ENCODE measurements around the gene TFE3.

The TFE3 gene

DNA sequence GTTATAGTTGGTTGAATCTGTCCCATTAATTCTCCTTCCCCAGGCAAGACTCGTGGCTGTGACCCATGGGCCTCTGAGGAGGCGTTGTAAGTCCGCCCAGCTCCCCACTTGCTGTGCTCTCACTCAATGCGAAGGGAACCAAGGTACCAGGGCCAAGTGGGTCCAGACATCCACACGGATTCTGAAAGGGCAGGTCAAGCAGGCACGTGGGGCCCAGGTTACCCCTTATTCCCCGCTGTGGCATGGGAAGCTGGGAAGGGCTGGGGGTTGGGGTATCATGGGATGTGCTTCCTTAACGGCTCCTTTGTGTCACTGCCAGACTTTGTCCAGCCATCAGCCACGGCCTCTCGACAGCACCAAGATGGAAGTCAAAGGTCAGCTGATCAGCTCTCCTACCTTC lies 18.8 kb upstream of the TFE3 start:
- Histone ChIP-seq H2BK15ac (ENCODE audit: low read depth, poor library complexity, severe bottlenecking) (no peak overlapping the region), H3K27me3 (ENCODE audit: control insufficient read depth in 1 of 2, insufficient read depth in 1 of 2, low read length in 2 of 2) (peaks cover 0 to 8% of the 10 kb centered on the region in 2 experiments), H2BK5ac (ENCODE audit: low read depth, low read length, poor library complexity, severe bottlenecking) (no peak overlapping the region), H3K36me3 (ENCODE audit: control insufficient read depth in 1 of 2, insufficient read depth in 2 of 2, low read depth in 1 of 2, low read length in 2 of 2) (peaks cover 7 to 43% of the 10 kb centered on the region in 2 experiments), H3K23ac (ENCODE audit: low read length in 2 of 2) (no peak overlapping the region), H2AK5ac (ENCODE audit: low read length, severe bottlenecking) (no peak overlapping the region), H3K18ac (ENCODE audit: low read depth in 1 of 2, low read length in 2 of 2) (no peak overlapping the region), H3K4me2 (ENCODE audit: low read length, poor library complexity, severe bottlenecking) (no peak overlapping the region), H3K4me1 (ENCODE audit: control insufficient read depth, insufficient read depth, low read depth, low read length) (peaks cover 4% of the 10 kb centered on the region), H4K8ac (ENCODE audit: low read length) (no peak overlapping the region), H3K9me3 (ENCODE audit: control insufficient read depth, low read length) (no peaks in the 10 kb centered on the region), H2AFZ (ENCODE audit: low read depth, low read length) (no peak overlapping the region), H3K79me1 (replicated peaks; ENCODE audit: low read length, poor library complexity, severe bottlenecking) (peaks cover 24% of the 10 kb centered on the region), H3K27ac (ENCODE audit: low read length, poor library complexity, severe bottlenecking) (no peak overlapping the region), H3K14ac (ENCODE audit: low read length in 2 of 2) (no peak overlapping the region), H3K4me3 (ENCODE audit: insufficient read depth in 1 of 2, low read depth in 1 of 2, low read length in 2 of 2) (no peak overlapping the region), H2BK120ac (ENCODE audit: low read depth, low read length) (no peak overlapping the region), H4K91ac (ENCODE audit: low read length) (no peak overlapping the region), H3K9ac (ENCODE audit: low read length) (no peak overlapping the region), H3K4ac (ENCODE audit: low read depth in 1 of 2, low read length in 2 of 2) (no peak overlapping the region), H2BK12ac (ENCODE audit: low read length in 2 of 2) (no peak overlapping the region)
- WGBS = 95% methylated on average over 9 of the region's 10 CpGs
- DNase-seq = no peak

DNA sequence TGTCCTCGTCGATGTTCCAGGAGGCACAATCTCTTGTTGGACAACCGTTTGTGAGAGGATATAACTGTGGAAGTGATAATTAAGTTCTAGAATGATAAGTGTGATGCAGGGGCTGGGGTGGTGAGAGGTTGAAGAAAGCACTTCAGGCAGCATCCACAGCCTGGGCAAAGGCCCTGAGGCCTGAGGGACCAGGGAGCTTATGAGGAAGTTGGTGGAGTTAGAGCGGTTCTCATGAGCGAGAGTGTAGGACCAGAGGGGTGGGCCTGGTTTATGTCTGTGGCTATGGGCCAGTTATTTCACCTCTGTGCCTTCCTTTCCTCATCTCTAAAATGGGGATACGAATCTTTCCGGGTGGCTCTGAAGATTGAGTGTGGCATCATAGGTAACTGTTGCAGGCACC lies 18.3 kb upstream of the TFE3 start:
- no peak overlapping the region for H3K23ac ChIP-seq (ENCODE audit: low read length in 2 of 2)

DNA sequence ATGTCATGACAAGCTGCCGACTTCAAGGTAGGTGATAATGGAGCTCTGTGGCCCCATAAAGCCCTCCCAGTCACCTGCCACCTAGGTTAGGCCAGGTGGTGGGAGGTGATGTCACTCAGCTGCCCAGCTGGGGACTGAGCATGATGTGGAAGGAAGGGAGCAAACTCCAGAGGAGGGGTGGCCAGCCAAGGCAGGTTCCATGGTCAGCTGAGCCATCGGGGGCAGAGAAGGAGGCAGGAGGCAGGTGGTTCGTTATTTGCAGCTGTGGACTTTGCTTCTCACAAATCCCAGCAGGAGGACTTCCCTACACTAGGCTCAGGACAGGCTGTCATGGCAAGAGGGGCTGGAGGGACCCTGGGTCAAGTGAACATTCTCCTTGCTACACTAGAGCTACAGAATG lies 17.8 kb upstream of the TFE3 start:
- DNase-seq = no peak
- 100% methylated on average over 1 of the region's 3 CpGs for WGBS
- Histone ChIP-seq H2BK15ac (ENCODE audit: low read depth, poor library complexity, severe bottlenecking) (no peak overlapping the region), H3K36me3 (ENCODE audit: control insufficient read depth in 1 of 2, insufficient read depth in 2 of 2, low read depth in 1 of 2, low read length in 2 of 2) (peaks cover 0 to 38% of the 10 kb centered on the region in 2 experiments), H3K9me3 (ENCODE audit: control insufficient read depth, low read length) (no peaks in the 10 kb centered on the region), H3K14ac (ENCODE audit: low read length in 2 of 2) (no peak overlapping the region), H3K27ac (ENCODE audit: low read length, poor library complexity, severe bottlenecking) (no peak overlapping the region), H3K4me2 (ENCODE audit: low read length, poor library complexity, severe bottlenecking) (no peak overlapping the region), H3K18ac (ENCODE audit: low read depth in 1 of 2, low read length in 2 of 2) (no peak overlapping the region), H4K8ac (ENCODE audit: low read length) (no peak overlapping the region), H3K4ac (ENCODE audit: low read depth in 1 of 2, low read length in 2 of 2) (no peak overlapping the region), H3K23ac (ENCODE audit: low read length in 2 of 2) (no peak overlapping the region), H3K79me1 (replicated peaks; ENCODE audit: low read length, poor library complexity, severe bottlenecking) (peaks cover 24% of the 10 kb centered on the region), H2BK5ac (ENCODE audit: low read depth, low read length, poor library complexity, severe bottlenecking) (no peak overlapping the region), H2AFZ (ENCODE audit: low read depth, low read length) (no peak overlapping the region), H2BK120ac (ENCODE audit: low read depth, low read length) (no peak overlapping the region), H3K4me3 (ENCODE audit: insufficient read depth in 1 of 2, low read depth in 1 of 2, low read length in 2 of 2) (no peak overlapping the region), H3K9ac (ENCODE audit: low read length) (no peak overlapping the region), H2BK12ac (ENCODE audit: low read length in 2 of 2) (no peak overlapping the region), H3K4me1 (ENCODE audit: control insufficient read depth, insufficient read depth, low read depth, low read length) (peaks cover 4% of the 10 kb centered on the region), H4K91ac (ENCODE audit: low read length) (no peak overlapping the region), H2AK5ac (ENCODE audit: low read length, severe bottlenecking) (no peak overlapping the region), H3K27me3 (ENCODE audit: control insufficient read depth in 1 of 2, insufficient read depth in 1 of 2, low read length in 2 of 2) (peaks cover 0 to 8% of the 10 kb centered on the region in 2 experiments)

More for the DNA sequence above, 18.3 kb upstream of the TFE3 start:
- no peak for DNase-seq
- Histone ChIP-seq H3K27ac (ENCODE audit: low read length, poor library complexity, severe bottlenecking) (no peak overlapping the region), H2BK120ac (ENCODE audit: low read depth, low read length) (no peak overlapping the region), H2AFZ (ENCODE audit: low read depth, low read length) (no peak overlapping the region), H4K91ac (ENCODE audit: low read length) (no peak overlapping the region), H4K8ac (ENCODE audit: low read length) (no peak overlapping the region), H3K14ac (ENCODE audit: low read length in 2 of 2) (no peak overlapping the region), H2AK5ac (ENCODE audit: low read length, severe bottlenecking) (no peak overlapping the region), H2BK15ac (ENCODE audit: low read depth, poor library complexity, severe bottlenecking) (no peak overlapping the region), H3K36me3 (ENCODE audit: control insufficient read depth in 1 of 2, insufficient read depth in 2 of 2, low read depth in 1 of 2, low read length in 2 of 2) (peaks cover 3 to 39% of the 10 kb centered on the region in 2 experiments), H3K4ac (ENCODE audit: low read depth in 1 of 2, low read length in 2 of 2) (no peak overlapping the region), H3K4me3 (ENCODE audit: insufficient read depth in 1 of 2, low read depth in 1 of 2, low read length in 2 of 2) (no peak overlapping the region), H2BK12ac (ENCODE audit: low read length in 2 of 2) (no peak overlapping the region), H3K79me1 (replicated peaks; ENCODE audit: low read length, poor library complexity, severe bottlenecking) (peaks cover 24% of the 10 kb centered on the region), H2BK5ac (ENCODE audit: low read depth, low read length, poor library complexity, severe bottlenecking) (no peak overlapping the region), H3K9me3 (ENCODE audit: control insufficient read depth, low read length) (no peaks in the 10 kb centered on the region), H3K9ac (ENCODE audit: low read length) (no peak overlapping the region), H3K4me2 (ENCODE audit: low read length, poor library complexity, severe bottlenecking) (no peak overlapping the region), H3K27me3 (ENCODE audit: control insufficient read depth in 1 of 2, insufficient read depth in 1 of 2, low read length in 2 of 2) (peaks cover 0 to 8% of the 10 kb centered on the region in 2 experiments), H3K18ac (ENCODE audit: low read depth in 1 of 2, low read length in 2 of 2) (no peak overlapping the region), H3K4me1 (ENCODE audit: control insufficient read depth, insufficient read depth, low read depth, low read length) (peaks cover 4% of the 10 kb centered on the region)
- 81% methylated on average over 3 of the region's 7 CpGs for WGBS

DNA sequence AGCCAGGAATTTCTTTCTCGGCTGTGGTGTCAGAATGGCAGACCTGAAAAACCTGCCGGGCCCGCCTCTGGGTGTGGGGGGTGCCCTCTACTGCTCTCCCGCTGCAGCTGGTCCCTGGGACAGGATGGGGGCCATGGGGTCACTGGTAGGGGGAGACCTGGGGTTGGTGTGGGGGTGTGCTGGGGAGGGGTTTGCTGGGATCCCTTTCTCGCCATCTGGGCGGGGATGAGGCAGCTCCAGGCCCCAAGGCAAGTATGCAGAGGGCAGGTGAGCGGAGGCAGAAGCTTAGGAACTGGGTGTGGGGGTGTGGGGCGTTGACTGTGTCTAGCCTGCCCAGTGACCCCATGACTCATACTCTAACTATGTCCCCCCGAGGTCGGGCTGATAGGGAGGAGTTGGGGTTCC lies 16.5 kb upstream of the TFE3 start:
- no peak overlapping the region for H3K4me3 ChIP-seq (ENCODE audit: insufficient read depth in 1 of 2, low read depth in 1 of 2, low read length in 2 of 2)
- no peak overlapping the region for H3K14ac ChIP-seq (ENCODE audit: low read length in 2 of 2)
- no peaks in the 10 kb centered on the region for H3K9me3 ChIP-seq (ENCODE audit: control insufficient read depth, low read length)
- H3K23ac ChIP-seq (ENCODE audit: low read length in 2 of 2) = no peak overlapping the region
- no peak overlapping the region for H2BK12ac ChIP-seq (ENCODE audit: low read length in 2 of 2)
- peaks cover 0 to 25% of the 10 kb centered on the region in 2 experiments for H3K36me3 ChIP-seq (ENCODE audit: control insufficient read depth in 1 of 2, insufficient read depth in 2 of 2, low read depth in 1 of 2, low read length in 2 of 2)
- DNase-seq = no peak
- no peak overlapping the region for H3K4me2 ChIP-seq (ENCODE audit: low read length, poor library complexity, severe bottlenecking)
- peaks cover 0 to 8% of the 10 kb centered on the region in 2 experiments for H3K27me3 ChIP-seq (ENCODE audit: control insufficient read depth in 1 of 2, insufficient read depth in 1 of 2, low read length in 2 of 2)
- peaks cover 5% of the 10 kb centered on the region for H3K4me1 ChIP-seq (ENCODE audit: control insufficient read depth, insufficient read depth, low read depth, low read length)
- no peak overlapping the region for H2AFZ ChIP-seq (ENCODE audit: low read depth, low read length)
- H2BK120ac ChIP-seq (ENCODE audit: low read depth, low read length) = no peak overlapping the region
- no peak overlapping the region for H2BK5ac ChIP-seq (ENCODE audit: low read depth, low read length, poor library complexity, severe bottlenecking)
- no peak overlapping the region for H2BK15ac ChIP-seq (ENCODE audit: low read depth, poor library complexity, severe bottlenecking)
- H4K8ac ChIP-seq (ENCODE audit: low read length) = no peak overlapping the region
- H2AK5ac ChIP-seq (ENCODE audit: low read length, severe bottlenecking) = no peak overlapping the region
- WGBS = 82% methylated on average over 4 of the region's 10 CpGs
- H3K27ac ChIP-seq (ENCODE audit: low read length, poor library complexity, severe bottlenecking) = no peak overlapping the region
- H3K79me1 ChIP-seq (replicated peaks; ENCODE audit: low read length, poor library complexity, severe bottlenecking) = peaks cover 24% of the 10 kb centered on the region
- no peak overlapping the region for H3K4ac ChIP-seq (ENCODE audit: low read depth in 1 of 2, low read length in 2 of 2)
- H4K91ac ChIP-seq (ENCODE audit: low read length) = no peak overlapping the region
- H3K18ac ChIP-seq (ENCODE audit: low read depth in 1 of 2, low read length in 2 of 2) = no peak overlapping the region
- H3K9ac ChIP-seq (ENCODE audit: low read length) = no peak overlapping the region

Measured in mesenchymal stem cell (in vitro differentiated cells and primary cell).